Activated gamma-delta T cell (primary cell): Measurements from ENCODE around the gene ESYT1.
"Not testable (repeated sequence)": the region's sequence is repeated elsewhere in the genome, so short reads cannot be mapped to it uniquely, and the experiment has no call there.

ENCODE experiments used
- DNase-seq: peaks from one replicate; lab custom pipeline; 2025; lab: John Stamatoyannopoulos, UW

Gene ESYT1

GRCh38 chr12:56104109-56104814, 23.8 kb upstream of the ESYT1 start, which contains the start of gene PA2G4:
PA2G4 (plus strand) TSS chr12:56104559; CDS start chr12:56104738, 179 bp downstream.
- DNase-seq, result peak; percentile 83

DNA sequence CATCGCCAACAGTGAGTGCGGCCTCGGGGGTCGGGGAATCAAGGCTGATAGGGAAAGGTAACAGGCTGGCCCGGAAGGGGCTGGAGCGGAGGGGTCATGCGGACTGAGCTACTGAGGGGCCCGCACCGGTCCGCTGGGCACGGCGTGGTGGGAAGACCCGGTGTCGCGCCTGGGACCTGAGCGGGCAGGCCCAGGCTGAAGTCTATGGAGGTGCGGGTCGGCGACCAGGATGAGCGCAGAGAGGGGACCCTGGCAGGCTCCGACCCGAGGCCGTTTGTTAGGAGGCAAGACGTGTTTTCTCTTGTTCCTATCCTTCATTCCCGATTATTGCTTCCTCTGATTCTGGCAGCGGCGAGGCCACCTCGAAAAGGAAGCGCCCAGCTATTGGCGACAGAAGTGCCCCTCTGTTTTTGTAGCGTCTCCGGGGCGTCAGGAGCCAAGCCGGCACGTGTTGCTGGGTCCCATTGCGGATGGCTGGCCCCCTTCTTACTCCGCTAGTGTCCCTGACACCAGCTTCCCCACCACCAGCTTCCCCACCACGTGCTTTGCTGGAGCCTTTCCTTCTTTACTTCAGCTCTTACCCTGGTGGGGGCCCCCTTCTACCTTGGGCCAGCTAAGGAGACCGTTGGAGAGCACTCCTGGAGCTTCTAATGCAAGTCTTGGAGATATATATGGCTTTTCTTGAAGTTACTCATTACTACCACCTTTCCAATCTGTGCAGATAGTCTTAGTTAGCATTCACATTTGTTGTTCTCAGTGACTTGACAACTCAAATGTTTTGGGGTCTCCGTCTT, 23.1 kb upstream of the ESYT1 start:
- no peak for DNase-seq

GRCh38 chr12:56105609-56105902, 22.5 kb upstream of the ESYT1 start:
- DNase-seq, result no peak

DNA sequence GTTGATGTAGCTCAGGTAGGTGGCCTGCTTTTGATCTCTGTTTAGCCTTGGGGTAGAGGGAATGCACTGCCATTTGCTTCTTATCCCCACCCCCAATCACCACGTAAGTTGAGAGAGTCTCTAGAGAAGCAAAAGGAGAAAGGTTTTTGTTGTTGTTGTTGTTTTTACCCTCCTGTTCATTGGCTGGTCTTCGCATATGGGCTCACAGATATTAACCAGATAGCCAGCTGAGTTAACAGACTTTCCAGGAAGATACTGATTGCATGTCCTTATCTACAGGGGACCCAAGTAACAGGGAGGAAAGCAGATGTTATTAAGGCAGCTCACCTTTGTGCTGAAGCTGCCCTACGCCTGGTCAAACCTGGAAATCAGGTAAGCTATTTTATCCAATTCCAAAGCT, 20.8 kb upstream of the ESYT1 start:
- DNase-seq, result no peak

- no peak for DNase-seq
Measured at GRCh38 chr12:56110571-56110970, 17.5 kb upstream of the ESYT1 start.

DNA sequence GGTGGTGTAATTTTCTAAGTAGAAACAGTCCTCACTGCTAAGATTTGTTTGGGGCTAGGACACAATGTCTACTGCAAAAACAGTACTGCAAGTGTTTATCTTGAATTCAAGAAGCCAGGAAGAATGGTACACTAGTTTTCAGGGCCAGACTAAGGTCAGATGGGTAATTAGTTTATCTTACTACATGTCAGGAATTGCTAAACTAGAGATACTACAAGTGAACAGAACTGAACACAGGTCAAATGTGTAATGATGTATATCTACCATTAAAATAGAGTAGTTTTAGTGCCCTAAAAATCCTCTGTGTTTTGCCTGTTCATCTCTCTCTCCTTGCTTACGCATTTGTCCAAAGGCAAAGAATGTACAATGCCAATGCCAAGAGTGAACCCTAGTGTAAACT, 14.0 kb upstream of the ESYT1 start:
- DNase-seq, result no peak

DNA sequence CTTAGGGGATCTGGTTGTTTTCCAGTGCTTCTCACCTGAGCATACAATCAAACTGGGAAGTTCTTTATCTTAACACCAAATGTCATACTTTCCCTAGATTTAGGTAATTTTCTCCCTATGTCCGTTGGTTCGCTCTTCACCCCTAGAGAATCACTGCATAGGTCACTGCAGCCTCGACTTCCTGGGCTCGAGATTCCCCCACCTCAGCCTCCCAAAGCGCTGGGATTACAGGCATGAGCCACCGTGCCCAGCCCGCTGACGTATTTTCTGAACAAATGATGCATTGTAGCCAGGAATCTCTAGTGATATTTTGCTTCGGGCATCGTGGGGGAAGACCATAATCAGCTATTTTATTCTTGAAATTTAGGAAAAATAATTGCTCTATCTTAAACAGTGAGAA, 12.7 kb upstream of the ESYT1 start:
- DNase-seq, result no peak

- DNase-seq, result peak; percentile 65
Measured at GRCh38 chr12:56116267-56117081, 11.6 kb upstream of the ESYT1 start, which contains the start of gene RPL41. RPL41 (plus strand) TSS chr12:56116633.

DNA sequence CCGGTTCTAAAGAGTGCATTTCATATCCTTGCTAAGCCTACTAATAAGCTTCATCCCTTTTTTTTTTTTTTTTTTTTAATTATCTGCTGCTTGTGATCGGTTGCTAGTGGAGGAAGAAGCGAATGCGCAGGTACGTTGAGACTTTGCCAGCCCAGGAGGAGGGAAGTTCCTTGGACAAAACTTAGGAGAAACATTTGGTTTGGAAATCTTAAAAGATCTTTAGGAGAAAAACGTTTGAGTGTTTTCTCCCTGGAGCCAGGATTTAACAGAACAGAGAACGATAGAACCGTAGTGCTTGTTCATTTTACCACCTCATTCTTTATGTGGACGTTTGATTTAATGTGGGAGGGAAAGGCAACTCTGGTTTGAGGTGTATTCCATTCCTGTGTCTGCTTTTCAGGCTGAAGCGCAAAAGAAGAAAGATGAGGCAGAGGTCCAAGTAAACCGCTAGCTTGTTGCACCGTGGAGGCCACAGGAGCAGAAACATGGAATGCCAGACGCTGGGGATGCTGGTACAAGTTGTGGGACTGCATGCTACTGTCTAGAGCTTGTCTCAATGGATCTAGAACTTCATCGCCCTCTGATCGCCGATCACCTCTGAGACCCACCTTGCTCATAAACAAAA, 10.9 kb upstream of the ESYT1 start:
- not testable (repeated sequence) for DNase-seq

GRCh38 chr12:56117778-56118687, 10.0 kb upstream of the ESYT1 start, which contains the start of gene ZC3H10:
ZC3H10 (plus strand) TSS chr12:56118266; CDS start chr12:56120563, 2,297 bp downstream.
- peak; percentile 86 for DNase-seq

DNA sequence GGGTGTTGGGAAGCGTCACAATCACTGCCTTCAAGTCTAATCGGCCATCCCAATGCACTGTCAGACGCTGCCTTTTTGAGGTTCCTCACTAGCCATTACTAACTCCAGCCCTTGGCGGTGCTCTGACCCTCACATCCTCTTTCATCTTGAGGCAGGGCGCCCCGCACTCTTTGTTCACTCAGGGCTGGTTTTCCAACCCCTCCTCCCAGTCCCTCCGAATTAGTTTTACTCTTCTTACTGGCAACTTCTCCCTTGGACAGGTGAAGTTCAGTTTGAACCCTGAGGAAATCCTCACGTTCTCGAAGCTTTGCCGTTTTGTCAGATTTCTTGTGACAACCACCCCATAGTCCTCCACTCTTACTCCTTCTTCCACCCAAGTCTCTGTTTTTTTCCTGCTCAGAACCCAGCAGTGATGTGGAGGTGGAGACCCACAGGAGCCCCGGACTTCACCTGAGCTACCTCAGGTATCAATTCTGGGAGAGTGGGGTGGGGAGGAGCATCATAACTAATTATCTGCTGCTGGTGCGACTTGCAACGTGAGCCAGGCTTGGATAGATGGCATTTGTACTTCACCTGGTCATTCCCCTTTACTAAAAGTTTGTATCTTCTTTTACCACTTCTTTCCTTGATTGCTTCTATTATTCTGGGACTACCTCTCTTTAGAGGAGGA, 9.2 kb upstream of the ESYT1 start:
- no peak for DNase-seq

DNA sequence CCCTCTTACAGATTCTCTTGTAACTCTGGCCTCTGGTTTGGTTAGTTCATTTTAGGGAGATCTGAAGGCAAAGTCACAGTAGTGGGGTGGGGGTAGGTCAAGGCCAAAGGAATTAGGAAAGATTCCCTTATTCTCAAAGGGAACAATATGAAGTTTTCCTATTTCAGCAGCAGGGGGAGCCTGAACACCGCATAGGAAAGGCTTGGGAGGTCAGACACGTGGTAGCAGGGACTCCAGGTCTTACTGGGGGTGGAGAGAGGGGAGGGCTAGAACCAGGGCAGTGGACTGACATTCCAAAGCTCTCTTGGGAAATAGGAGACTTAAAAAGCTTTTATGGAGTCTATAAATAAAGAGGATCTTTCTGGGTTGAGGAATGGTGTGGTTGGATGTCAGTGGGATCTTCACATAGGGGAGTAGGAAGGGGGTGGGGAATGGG, 8.7 kb upstream of the ESYT1 start:
- no peak for DNase-seq

- DNase-seq, result no peak
Measured at GRCh38 chr12:56120158-56120846, 7.8 kb upstream of the ESYT1 start.

DNA sequence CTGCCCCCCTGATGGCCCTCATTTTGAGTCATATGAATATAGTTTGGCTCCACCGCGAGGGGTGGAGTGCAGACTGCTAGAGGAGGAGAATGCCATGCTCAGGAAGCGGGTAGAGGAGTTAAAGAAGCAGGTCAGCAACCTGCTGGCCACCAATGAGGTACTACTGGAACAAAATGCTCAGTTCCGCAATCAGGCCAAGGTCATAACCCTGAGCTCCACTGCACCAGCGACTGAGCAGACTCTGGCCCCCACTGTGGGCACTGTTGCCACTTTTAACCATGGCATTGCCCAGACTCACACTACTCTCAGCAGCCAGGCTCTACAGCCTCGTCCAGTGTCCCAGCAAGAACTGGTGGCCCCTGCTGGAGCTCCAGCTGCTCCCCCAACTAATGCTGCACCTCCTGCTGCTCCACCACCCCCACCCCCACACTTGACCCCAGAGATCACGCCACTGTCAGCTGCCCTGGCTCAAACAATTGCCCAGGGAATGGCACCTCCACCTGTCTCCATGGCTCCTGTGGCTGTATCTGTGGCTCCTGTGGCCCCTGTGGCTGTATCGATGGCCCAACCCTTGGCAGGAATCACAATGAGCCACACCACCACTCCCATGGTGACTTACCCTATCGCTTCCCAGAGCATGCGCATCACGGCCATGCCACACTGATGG, 6.7 kb upstream of the ESYT1 start:
- no peak for DNase-seq

DNA sequence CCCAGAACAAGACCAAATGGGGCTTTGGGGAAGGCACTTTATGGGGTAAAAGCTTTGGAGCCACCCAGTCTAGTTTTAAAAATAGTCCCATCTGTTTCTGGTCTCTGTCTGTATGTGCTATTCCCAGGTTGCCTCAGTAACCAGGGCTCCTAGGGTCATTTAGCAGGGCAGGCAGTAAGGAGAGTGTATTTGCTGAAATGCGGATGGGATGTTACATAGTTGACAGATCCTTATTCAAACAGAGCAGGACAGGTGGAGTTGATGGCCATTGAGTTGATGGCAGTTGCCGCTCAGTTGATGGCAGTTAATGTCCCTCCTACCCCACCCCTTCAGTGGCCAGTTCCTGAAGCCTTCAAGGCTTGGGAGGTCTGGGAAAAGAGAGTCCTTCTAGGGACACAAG, 5.4 kb upstream of the ESYT1 start:
- no peak for DNase-seq

DNA sequence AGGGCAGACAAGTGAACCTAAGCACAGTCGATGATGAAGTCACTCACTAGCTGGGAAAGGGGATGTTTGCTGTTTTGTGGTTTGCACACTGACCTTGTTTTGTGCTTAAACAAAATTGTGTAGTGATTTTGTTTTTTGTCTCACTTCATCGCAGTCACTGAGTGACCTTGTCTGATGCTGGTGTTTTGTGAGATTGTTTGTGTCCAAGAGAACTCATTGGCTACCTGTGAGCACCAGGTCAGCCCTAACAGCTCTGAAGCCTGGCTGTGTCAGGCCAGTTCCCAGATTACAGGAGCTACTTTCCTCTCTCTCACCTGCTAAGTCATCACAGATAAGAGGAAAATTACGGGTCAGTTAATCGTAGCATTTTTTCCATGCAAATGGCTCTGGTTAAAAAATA, 3.9 kb upstream of the ESYT1 start:
- no peak for DNase-seq

DNA sequence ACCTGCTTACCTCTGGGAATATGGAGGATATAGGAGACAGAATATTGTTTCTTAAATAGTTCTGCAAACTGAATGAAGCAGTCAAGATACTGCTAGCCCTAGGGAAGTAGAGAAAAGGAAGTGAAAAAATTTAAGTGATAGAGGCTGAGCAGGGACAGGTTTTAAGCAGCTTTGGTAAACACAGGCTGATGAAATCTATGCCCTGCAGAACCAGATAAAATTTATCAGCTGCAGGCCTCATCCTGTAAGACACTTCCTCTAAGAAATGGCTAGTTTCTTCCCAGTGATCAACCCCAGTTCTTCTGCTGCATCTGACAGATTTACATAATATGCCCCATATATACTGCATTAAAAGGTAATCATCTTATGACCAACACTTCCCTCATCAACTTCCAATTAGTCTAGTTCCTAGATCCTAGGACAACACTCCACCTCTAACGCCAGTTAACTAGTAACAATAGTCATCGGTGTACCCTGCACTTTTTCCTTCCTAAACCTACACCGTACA, 1.3 kb upstream of the ESYT1 start:
- DNase-seq, result no peak

DNA sequence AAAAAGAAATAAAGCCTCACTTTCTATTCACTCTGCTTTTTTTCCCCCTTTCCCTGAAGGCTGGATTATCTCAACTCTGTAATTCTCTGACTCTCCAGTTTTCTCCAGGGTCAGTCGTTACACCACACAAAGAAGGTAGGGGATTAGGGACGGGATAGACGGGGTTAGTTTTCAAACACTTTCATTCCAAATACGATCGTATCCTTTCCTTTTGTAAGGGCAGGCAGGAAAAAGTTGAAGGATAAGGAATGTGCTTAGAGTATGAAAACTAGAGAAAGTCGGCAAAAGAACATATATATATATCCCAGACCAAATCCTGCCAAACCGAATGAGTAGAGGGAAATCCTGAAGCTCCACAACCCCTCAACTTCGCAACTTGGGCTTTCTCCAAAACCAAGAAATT, 581 bp upstream of the ESYT1 start:
- DNase-seq, result no peak

GRCh38 chr12:56128670-56129205, 671 bp downstream of the ESYT1 start:
- DNase-seq, result no peak
